SH-SY5Y (cell line): ENCODE results near the gene NEUROG1.

ENCODE experiments used
- GATA2 ChIP-seq: IDR thresholded peaks from 2 replicates; pipeline ENCODE4 v1.6.1; 2011; ENCODE audit warnings: mild to moderate bottlenecking, low read depth, low read length
- GATA3 ChIP-seq: IDR thresholded peaks from 2 replicates; pipeline ENCODE4 v1.6.1; 2011; ENCODE audit warnings: low read depth, mild to moderate bottlenecking, low read length, moderate library complexity

- TF ChIP-seq GATA2 (no peak), GATA3 (no peak)
Measured at GRCh38 chr5:135571902-135572301, 36.1 kb upstream of the NEUROG1 start.
